ENCODE data around the gene ALDH3B2. TPM values are rescaled to one million over a fixed set of nuclear protein-coding genes. Genes with fewer than 3 reads are reported as not detected.

The ALDH3B2 gene
- total RNA-seq, 1 donor from 2014 or later: 4.8 TPM

DNA sequence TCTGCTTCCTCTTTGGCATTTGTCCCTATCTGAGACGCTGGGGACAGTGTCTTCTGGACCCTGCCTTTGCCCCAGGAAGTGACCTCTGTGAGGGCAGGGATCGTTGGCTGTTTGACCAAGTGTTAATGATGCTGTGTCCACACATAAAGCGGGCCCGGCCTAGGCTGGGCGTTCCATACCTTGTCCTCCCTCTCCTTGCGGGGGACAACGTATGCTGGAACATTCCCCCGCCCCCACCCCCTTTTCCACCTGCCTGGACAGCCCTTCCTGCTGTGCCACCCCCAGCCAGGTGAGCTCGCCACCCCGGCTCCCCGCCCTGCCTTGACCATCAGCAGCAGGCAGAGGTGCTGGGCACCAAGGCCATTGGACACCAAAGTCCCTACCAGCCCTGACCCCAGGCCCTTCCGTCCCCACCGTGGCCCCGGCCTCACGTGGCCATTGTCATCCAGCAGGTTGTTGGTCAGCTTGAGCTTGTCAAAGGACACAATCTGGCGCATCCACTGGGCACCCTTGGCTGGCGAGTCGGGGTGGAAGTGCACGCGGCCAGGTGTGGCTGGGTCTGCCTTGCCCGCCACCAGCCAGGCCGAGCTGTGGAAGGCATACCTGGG lies 40.6 kb downstream of the ALDH3B2 start:
- H3K36me3 Mint-ChIP-seq: no peaks in the 10 kb centered on the region
- H3K4me1 Mint-ChIP-seq (ENCODE audit: unreplicated experiment): no peaks in the 10 kb centered on the region
- DNase-seq (ENCODE audit: extremely low spot score, unreplicated experiment): no peak
- TF ChIP-seq, protein P1, sequence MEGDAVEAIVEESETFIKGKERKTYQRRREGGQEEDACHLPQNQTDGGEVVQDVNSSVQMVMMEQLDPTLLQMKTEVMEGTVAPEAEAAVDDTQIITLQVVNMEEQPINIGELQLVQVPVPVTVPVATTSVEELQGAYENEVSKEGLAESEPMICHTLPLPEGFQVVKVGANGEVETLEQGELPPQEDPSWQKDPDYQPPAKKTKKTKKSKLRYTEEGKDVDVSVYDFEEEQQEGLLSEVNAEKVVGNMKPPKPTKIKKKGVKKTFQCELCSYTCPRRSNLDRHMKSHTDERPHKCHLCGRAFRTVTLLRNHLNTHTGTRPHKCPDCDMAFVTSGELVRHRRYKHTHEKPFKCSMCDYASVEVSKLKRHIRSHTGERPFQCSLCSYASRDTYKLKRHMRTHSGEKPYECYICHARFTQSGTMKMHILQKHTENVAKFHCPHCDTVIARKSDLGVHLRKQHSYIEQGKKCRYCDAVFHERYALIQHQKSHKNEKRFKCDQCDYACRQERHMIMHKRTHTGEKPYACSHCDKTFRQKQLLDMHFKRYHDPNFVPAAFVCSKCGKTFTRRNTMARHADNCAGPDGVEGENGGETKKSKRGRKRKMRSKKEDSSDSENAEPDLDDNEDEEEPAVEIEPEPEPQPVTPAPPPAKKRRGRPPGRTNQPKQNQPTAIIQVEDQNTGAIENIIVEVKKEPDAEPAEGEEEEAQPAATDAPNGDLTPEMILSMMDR (conservative IDR thresholded peaks at IDR 0.05): no peak
- no peak overlapping the region for H3K27ac Mint-ChIP-seq
- H3K9me3 Mint-ChIP-seq: no peaks in the 10 kb centered on the region
- no peaks in the 10 kb centered on the region for H3K27me3 Mint-ChIP-seq
- no peak overlapping the region for H3K4me3 Mint-ChIP-seq

DNA sequence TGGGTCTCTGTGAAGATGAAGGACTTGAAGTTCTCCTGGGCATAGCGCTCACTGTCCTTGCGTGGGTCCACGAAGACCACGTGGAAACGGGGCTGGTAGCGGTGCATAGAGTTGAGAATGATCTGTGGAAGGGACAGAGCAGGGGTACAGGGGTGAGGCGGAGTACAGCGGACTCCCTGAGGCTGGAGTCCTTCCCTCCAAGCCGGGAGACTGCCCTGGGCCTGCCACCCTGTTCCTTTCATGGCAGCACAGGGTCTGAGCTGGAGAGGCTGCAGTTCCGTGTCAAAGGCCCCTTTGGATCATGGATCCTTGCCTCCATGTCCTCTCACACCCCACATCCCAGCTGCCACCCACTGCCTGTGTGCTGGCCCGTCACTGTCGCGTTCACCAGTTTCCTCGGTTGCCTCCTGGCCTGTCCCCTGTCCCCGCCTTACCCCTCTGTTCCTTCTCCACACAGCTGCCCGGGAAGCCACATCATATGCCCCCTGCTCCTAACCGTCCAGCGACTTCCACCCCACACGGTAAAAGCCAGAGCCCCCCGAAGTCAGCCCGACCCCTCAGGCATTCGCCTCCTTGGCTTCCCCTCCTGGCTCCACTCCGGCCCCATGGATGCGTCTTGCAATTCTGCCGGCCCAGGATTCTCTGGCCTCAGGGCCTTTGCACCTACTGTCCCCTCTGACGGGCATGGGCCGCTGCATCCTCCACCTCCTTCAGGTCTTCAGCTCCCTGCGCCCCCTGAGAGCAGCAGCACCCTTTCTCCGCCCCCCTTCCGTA lies 41.3 kb downstream of the ALDH3B2 start:
- H3K27me3 Mint-ChIP-seq: no peaks in the 10 kb centered on the region
- no peak for DNase-seq (ENCODE audit: extremely low spot score, unreplicated experiment)
- no peaks in the 10 kb centered on the region for H3K9me3 Mint-ChIP-seq
- no peaks in the 10 kb centered on the region for H3K36me3 Mint-ChIP-seq
- no peak overlapping the region for H3K27ac Mint-ChIP-seq
- H3K4me1 Mint-ChIP-seq (ENCODE audit: unreplicated experiment): no peaks in the 10 kb centered on the region
- TF ChIP-seq, protein P1 (conservative IDR thresholded peaks at IDR 0.05): no peak
- H3K4me3 Mint-ChIP-seq: no peak overlapping the region

DNA sequence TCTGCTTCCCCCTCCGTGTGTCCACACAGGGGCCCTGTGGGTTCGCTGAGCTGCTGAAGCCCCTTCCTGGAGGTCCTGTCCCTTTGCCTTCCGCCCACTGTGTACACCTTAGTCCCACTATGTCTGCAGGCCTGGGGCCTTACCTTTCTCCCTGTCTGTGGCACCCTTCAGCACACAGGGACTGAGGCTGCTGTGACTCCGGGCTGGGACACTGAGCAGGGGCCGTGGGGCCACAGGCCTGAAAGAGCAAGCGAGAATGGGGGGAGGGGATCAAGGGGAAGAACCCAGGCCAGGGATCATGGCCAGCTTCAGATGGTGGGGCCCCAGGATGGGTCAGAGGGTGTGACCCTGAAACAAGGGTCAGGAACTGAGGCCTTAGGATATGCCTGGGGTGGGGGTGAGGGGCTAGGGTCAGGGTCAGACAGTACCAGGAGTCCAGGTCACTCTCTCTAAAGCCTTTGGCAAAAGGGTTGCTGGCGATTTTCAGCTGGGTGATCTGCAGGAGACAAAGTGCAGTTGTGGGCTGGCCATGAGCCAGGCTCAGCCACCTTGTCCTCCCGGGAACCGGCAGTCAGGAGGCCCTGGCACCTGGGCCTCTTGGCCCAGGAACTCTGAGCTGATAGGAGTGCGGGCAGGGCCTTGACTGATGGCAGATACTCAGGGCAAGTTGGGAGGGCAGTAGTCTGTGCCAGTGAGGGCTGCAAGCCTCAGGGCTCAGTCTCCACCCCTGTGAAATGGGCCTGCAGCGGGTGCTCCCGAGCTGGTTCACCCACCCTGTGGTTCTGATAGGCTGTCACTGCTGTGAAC lies 42.0 kb downstream of the ALDH3B2 start:
- Mint-ChIP-seq H3K27ac (peak overlapping the region; percentile 51), H3K36me3 (no peaks in the 10 kb centered on the region), H3K4me3 (peak overlapping the region; percentile 78), H3K27me3 (no peaks in the 10 kb centered on the region), H3K4me1 (ENCODE audit: unreplicated experiment) (no peaks in the 10 kb centered on the region), H3K9me3 (no peaks in the 10 kb centered on the region)
- TF ChIP-seq, protein P1 (conservative IDR thresholded peaks at IDR 0.05): no peak
- no peak for DNase-seq (ENCODE audit: extremely low spot score, unreplicated experiment)

DNA sequence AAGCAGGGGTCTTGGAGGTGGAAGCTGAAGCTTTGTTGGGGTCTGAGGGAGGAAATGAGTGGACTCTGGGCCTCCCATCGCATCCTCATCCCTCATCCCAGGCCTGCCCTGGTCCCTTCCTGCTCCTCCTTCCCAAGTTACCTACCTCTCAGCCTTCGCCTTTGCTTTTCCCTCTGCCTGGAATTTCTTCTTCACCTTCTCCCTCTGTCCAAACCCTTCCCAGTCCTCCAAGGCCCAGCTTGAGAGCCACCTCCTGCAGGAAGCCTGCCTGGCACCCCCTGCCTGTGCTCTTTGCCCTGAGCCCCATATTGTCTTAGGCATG lies 42.6 kb downstream of the ALDH3B2 start:
- no peak for DNase-seq (ENCODE audit: extremely low spot score, unreplicated experiment)
- Mint-ChIP-seq H3K4me3 (peak overlapping the region; percentile 78), H3K36me3 (no peaks in the 10 kb centered on the region), H3K27me3 (no peaks in the 10 kb centered on the region), H3K4me1 (ENCODE audit: unreplicated experiment) (no peaks in the 10 kb centered on the region), H3K9me3 (no peaks in the 10 kb centered on the region), H3K27ac (peak overlapping the region; percentile 51)
- TF ChIP-seq, protein P1 (conservative IDR thresholded peaks at IDR 0.05): no peak

DNA sequence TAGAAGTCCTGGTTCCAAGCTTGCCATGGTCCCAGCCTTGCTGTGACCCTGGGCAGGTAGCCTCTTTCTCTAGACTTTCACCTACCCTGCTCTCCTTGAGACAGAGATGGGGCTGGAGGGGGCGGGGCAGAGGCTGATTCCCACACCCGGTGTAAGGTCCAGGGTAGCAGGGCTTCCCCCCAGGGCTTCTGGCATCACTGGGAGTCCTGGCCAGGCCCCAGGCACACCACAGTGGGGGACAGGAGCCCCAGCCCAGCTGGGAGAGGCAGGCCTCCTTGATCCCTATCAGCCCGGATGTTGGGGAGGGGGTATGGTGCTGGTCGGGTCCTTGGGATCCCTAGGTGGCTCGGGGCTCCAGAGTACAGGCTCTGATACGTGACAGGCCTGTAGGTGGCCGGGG lies 43.0 kb downstream of the ALDH3B2 start:
- Mint-ChIP-seq H3K27me3 (no peaks in the 10 kb centered on the region), H3K4me1 (ENCODE audit: unreplicated experiment) (no peaks in the 10 kb centered on the region), H3K27ac (peak overlapping the region; percentile 89), H3K9me3 (no peaks in the 10 kb centered on the region), H3K36me3 (no peaks in the 10 kb centered on the region), H3K4me3 (peak overlapping the region; percentile 89)
- TF ChIP-seq, protein P1 (conservative IDR thresholded peaks at IDR 0.05): no peak
- DNase-seq (ENCODE audit: extremely low spot score, unreplicated experiment): no peak
